ENCODE measurements around the gene MVP.

DNA sequence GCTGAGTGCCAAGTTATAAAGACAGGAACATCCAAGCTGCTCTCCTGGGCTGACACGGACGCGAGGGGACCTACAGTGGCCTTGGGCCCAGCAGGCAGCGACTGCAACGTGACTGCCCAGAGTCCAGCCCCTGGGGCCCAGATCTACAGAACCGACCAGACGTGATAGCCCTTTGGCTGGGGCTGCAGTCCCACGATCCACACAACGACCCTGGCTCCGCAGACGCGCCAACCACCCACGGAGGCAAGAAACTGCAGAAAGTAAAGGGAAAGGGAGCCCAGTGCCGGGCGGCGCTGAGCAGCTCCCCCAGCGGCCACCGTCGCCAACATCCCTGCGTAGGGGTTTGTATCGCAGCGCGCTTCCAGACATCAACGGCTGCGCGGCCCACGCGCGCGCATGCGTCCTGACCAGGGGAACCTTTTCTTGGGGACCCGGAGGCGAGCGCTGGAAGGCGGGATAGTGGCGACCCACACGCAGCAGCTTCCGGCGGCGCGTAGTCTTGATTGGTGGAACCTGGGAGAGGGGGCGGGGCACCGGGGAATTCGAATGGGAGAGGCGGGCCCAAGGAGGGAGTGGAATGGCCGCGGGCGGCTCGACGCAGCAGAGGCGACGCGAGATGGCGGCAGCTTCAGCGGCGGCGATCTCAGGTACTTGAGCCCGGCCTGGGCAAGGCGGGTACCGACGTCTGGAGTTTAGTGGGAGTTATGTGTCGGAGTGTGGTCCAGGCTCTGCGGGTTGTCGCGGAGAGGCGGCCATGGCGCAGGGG is 29.9 kb upstream of the MVP start, which contains the start of gene KIF22:
- peak; percentile 92 to 98 for TF ChIP-seq EP300 (IDR thresholded peaks at IDR 0.05)
- TF ChIP-seq, protein P1, sequence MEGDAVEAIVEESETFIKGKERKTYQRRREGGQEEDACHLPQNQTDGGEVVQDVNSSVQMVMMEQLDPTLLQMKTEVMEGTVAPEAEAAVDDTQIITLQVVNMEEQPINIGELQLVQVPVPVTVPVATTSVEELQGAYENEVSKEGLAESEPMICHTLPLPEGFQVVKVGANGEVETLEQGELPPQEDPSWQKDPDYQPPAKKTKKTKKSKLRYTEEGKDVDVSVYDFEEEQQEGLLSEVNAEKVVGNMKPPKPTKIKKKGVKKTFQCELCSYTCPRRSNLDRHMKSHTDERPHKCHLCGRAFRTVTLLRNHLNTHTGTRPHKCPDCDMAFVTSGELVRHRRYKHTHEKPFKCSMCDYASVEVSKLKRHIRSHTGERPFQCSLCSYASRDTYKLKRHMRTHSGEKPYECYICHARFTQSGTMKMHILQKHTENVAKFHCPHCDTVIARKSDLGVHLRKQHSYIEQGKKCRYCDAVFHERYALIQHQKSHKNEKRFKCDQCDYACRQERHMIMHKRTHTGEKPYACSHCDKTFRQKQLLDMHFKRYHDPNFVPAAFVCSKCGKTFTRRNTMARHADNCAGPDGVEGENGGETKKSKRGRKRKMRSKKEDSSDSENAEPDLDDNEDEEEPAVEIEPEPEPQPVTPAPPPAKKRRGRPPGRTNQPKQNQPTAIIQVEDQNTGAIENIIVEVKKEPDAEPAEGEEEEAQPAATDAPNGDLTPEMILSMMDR (IDR thresholded peaks at IDR 0.05): peak; percentile 77 to 94 (median 92)

Measured in tibial nerve (tissue), 4 donors.